ENCODE measurements around the gene GRPEL2. TPM values are rescaled to one million over a fixed set of nuclear protein-coding genes. Genes with fewer than 3 reads are reported as not detected.

The GRPEL2 gene
- total RNA-seq (18.7 and 19.6 TPM in 2 replicates), polyA plus RNA-seq (6.7 and 7.6 TPM in 2 replicates)

GRCh38 chr5:149345147-149345891 is at the start of gene GRPEL2:
Gene GRPEL2 (plus strand): TSS chr5:149345499. CDS start chr5:149345540, 41 bp downstream.
- Histone ChIP-seq H3K36me3 (replicated peaks; ENCODE audit: insufficient read depth, low read depth) (no peaks in the 10 kb centered on the region), H3K27me3 (no peaks in the 10 kb centered on the region)
- TF ChIP-seq CTCF (IDR thresholded peaks at IDR 0.05; ENCODE audit: poor library complexity) (no peak), EZH2 (IDR thresholded peaks at IDR 0.05; ENCODE audit: borderline replicate concordance) (no peak)

GRCh38 chr5:149297340-149298025 is 47.8 kb upstream of the GRPEL2 start:
- no peak overlapping the region for H3K4me3 ChIP-seq
- H4K20me1 ChIP-seq (ENCODE audit: insufficient read depth, poor library complexity, severe bottlenecking): no peaks in the 10 kb centered on the region
- no peak for TF ChIP-seq CTCF (IDR thresholded peaks at IDR 0.05; ENCODE audit: poor library complexity)
- TF ChIP-seq EZH2 (IDR thresholded peaks at IDR 0.05; ENCODE audit: borderline replicate concordance): no peak
- TF ChIP-seq EZH2phosphoT487 (IDR thresholded peaks at IDR 0.05; ENCODE audit: low read depth, severe bottlenecking, unreplicated experiment): no peak
- no peak overlapping the region for H2AFZ ChIP-seq
- H3K9me2 ChIP-seq (replicated peaks; ENCODE audit: insufficient read depth): no peaks in the 10 kb centered on the region
- H3K4me2 ChIP-seq: no peak overlapping the region
- no peaks in the 10 kb centered on the region for H3K79me2 ChIP-seq
- H3K9me3 ChIP-seq (ENCODE audit: low read depth): no peaks in the 10 kb centered on the region
- H3K4me1 ChIP-seq (ENCODE audit: insufficient read depth): peaks cover 13% of the 10 kb centered on the region
- no peaks in the 10 kb centered on the region for H3K27me3 ChIP-seq
- peak; percentile 25 for DNase-seq (ENCODE audit: low spot score)
- peak overlapping the region; percentile 20 for H3K27ac ChIP-seq
- no peaks in the 10 kb centered on the region for H3K36me3 ChIP-seq (replicated peaks; ENCODE audit: insufficient read depth, low read depth)
- WGBS (ENCODE audit: low lambda C conversion rate, missing lambda C conversion rate): 75% methylated on average over 5 of the region's 5 CpGs

More at GRCh38 chr5:149345147-149345891, at the start of gene GRPEL2:
- Histone ChIP-seq H3K79me2 (peaks cover 36% of the 10 kb centered on the region), H3K9me3 (ENCODE audit: low read depth) (no peaks in the 10 kb centered on the region), H3K9me2 (replicated peaks; ENCODE audit: insufficient read depth) (no peaks in the 10 kb centered on the region), H3K27ac (peak within 1 kb of the TSS; percentile 90), H2AFZ (peak within 1 kb of the TSS; percentile 88), H3K4me3 (peak within 1 kb of the TSS; percentile 49), H3K4me2 (peak within 1 kb of the TSS; percentile 83), H3K4me1 (ENCODE audit: insufficient read depth) (peaks cover 6% of the 10 kb centered on the region), H4K20me1 (ENCODE audit: insufficient read depth, poor library complexity, severe bottlenecking) (no peaks in the 10 kb centered on the region)
- DNase-seq (ENCODE audit: low spot score): peak; percentile 98
- WGBS (ENCODE audit: low lambda C conversion rate, missing lambda C conversion rate): 1% methylated on average over 53 of the region's 54 CpGs

GRCh38 chr5:149298163-149298562 is 47.1 kb upstream of the GRPEL2 start:
- Histone ChIP-seq H3K79me2 (no peaks in the 10 kb centered on the region), H4K20me1 (ENCODE audit: insufficient read depth, poor library complexity, severe bottlenecking) (no peaks in the 10 kb centered on the region), H2AFZ (no peak overlapping the region), H3K4me3 (no peak overlapping the region), H3K27me3 (no peaks in the 10 kb centered on the region), H3K9me2 (replicated peaks; ENCODE audit: insufficient read depth) (no peaks in the 10 kb centered on the region), H3K36me3 (replicated peaks; ENCODE audit: insufficient read depth, low read depth) (no peaks in the 10 kb centered on the region), H3K9me3 (ENCODE audit: low read depth) (no peaks in the 10 kb centered on the region), H3K4me2 (no peak overlapping the region), H3K27ac (peak overlapping the region; percentile 4), H3K4me1 (ENCODE audit: insufficient read depth) (peaks cover 13% of the 10 kb centered on the region)
- TF ChIP-seq CTCF (IDR thresholded peaks at IDR 0.05; ENCODE audit: poor library complexity) (no peak), EZH2 (IDR thresholded peaks at IDR 0.05; ENCODE audit: borderline replicate concordance) (no peak), EZH2phosphoT487 (IDR thresholded peaks at IDR 0.05; ENCODE audit: low read depth, severe bottlenecking, unreplicated experiment) (no peak)
- no peak for DNase-seq (ENCODE audit: low spot score)
- 41% methylated on average over 1 of the region's 1 CpG for WGBS (ENCODE audit: low lambda C conversion rate, missing lambda C conversion rate)

All from hepatocyte (in vitro differentiated cells).